IPS-18c (cell line): ENCODE results near the gene DACT2.
"Not testable (repeated sequence)": the region's sequence is repeated elsewhere in the genome, so short reads cannot be mapped to it uniquely, and the experiment has no call there.

Experiments
- H3K4me3 ChIP-seq: 2 replicates; pipeline ENCODE4 v1.7.0; 2013; ENCODE audit warnings: low read depth, mild to moderate bottlenecking, low read length, moderate library complexity; ENCODE audit not compliant: insufficient read depth
- H3K9me3 ChIP-seq: one replicate; pipeline ENCODE4 v1.6.1; 2013; ENCODE audit warnings: mild to moderate bottlenecking, low read length, moderate library complexity; ENCODE audit not compliant: control insufficient read depth, insufficient read depth

The DACT2 gene

GRCh38 chr6:168299541-168300511, 19.8 kb downstream of the DACT2 start:
- H3K9me3 ChIP-seq: no peaks in the 10 kb centered on the region
- H3K4me3 ChIP-seq: no peak overlapping the region

- H3K9me3 ChIP-seq: no peaks in the 10 kb centered on the region
Measured at GRCh38 chr6:168297643-168298042, 21.9 kb downstream of the DACT2 start.

GRCh38 chr6:168294901-168295300, 24.7 kb downstream of the DACT2 start:
- no peak overlapping the region for H3K4me3 ChIP-seq

More at GRCh38 chr6:168297643-168298042, 21.9 kb downstream of the DACT2 start:
- no peak overlapping the region for H3K4me3 ChIP-seq

GRCh38 chr6:168293636-168294530, 25.7 kb downstream of the DACT2 start:
- Histone ChIP-seq H3K9me3 (peaks cover 4% of the 10 kb centered on the region), H3K4me3 (no peak overlapping the region)

More at GRCh38 chr6:168294901-168295300, 24.7 kb downstream of the DACT2 start:
- H3K9me3 ChIP-seq: no peaks in the 10 kb centered on the region

GRCh38 chr6:168292826-168293225, 26.8 kb downstream of the DACT2 start:
- H3K9me3 ChIP-seq: peaks cover 4% of the 10 kb centered on the region
- H3K4me3 ChIP-seq: no peak overlapping the region

GRCh38 chr6:168291450-168291849, 28.1 kb downstream of the DACT2 start:
- Histone ChIP-seq H3K9me3 (peaks cover 4% of the 10 kb centered on the region), H3K4me3 (no peak overlapping the region)

- peaks cover 4% of the 10 kb centered on the region for H3K9me3 ChIP-seq
- no peak overlapping the region for H3K4me3 ChIP-seq
Measured at GRCh38 chr6:168290095-168290494, 29.5 kb downstream of the DACT2 start.

GRCh38 chr6:168289571-168289962, 30.0 kb downstream of the DACT2 start:
- Histone ChIP-seq H3K9me3 (peaks cover 4% of the 10 kb centered on the region), H3K4me3 (no peak overlapping the region)

GRCh38 chr6:168288781-168289570, 30.6 kb downstream of the DACT2 start:
- Histone ChIP-seq H3K9me3 (peaks cover 4% of the 10 kb centered on the region), H3K4me3 (no peak overlapping the region)

GRCh38 chr6:168287460-168287859, 32.1 kb downstream of the DACT2 start:
- not testable (repeated sequence) for H3K9me3 ChIP-seq, H3K4me3 ChIP-seq

GRCh38 chr6:168286771-168287446, 32.7 kb downstream of the DACT2 start:
- H3K9me3 ChIP-seq: not testable (repeated sequence)

GRCh38 chr6:168286116-168286515, 33.5 kb downstream of the DACT2 start:
- Histone ChIP-seq H3K4me3 (no peak overlapping the region), H3K9me3 (peaks cover 4% of the 10 kb centered on the region)

More at GRCh38 chr6:168286771-168287446, 32.7 kb downstream of the DACT2 start:
- not testable (repeated sequence) for H3K4me3 ChIP-seq

GRCh38 chr6:168285456-168285855, 34.1 kb downstream of the DACT2 start:
- Histone ChIP-seq H3K9me3 (peaks cover 4% of the 10 kb centered on the region), H3K4me3 (no peak overlapping the region)

- no peak overlapping the region for H3K4me3 ChIP-seq
- peaks cover under 1% of the 10 kb centered on the region for H3K9me3 ChIP-seq
Measured at GRCh38 chr6:168284187-168284586, 35.4 kb downstream of the DACT2 start.

- H3K9me3 ChIP-seq: no peaks in the 10 kb centered on the region
- H3K4me3 ChIP-seq: no peak overlapping the region
Measured at GRCh38 chr6:168283686-168284025, 35.9 kb downstream of the DACT2 start.

GRCh38 chr6:168282985-168283685, 36.4 kb downstream of the DACT2 start:
- Histone ChIP-seq H3K4me3 (no peak overlapping the region), H3K9me3 (no peaks in the 10 kb centered on the region)
